Measurements from ENCODE around the gene VPS13D. TPM values are rescaled to one million over a fixed set of nuclear protein-coding genes. Genes with fewer than 3 reads are reported as not detected.

The VPS13D gene
- total RNA-seq, 1 donor from 2014 or later: 88.9 TPM

DNA sequence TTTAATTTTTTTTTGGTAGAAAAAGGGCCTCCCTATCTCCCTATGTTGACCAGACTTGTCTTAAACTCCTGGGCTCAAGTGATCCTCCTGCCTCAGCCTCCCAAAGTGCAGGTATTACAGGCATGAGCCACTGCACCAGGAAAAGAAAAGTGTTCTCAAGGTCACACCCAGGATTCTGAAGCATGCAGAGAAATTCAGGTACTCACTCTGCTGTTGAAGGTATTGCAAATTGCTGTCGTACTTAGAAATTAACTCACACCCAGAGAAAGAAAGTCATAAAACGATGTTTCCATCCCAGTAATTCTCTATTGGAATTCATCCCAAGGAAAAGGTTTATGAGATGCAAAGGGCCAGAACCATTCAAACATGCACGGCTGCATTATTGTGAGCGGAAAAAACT lies 314.5 kb downstream of the VPS13D start:
- no peaks in the 10 kb centered on the region for H3K9me3 ChIP-seq
- no peaks in the 10 kb centered on the region for H3K27me3 ChIP-seq
- TF ChIP-seq POLR2A (IDR thresholded peaks at IDR 0.05): no peak
- TF ChIP-seq POLR2AphosphoS5 (IDR thresholded peaks at IDR 0.05; ENCODE audit: insufficient read depth in 1 of 2, low read depth in 1 of 2): no peak
- TF ChIP-seq, protein P1, sequence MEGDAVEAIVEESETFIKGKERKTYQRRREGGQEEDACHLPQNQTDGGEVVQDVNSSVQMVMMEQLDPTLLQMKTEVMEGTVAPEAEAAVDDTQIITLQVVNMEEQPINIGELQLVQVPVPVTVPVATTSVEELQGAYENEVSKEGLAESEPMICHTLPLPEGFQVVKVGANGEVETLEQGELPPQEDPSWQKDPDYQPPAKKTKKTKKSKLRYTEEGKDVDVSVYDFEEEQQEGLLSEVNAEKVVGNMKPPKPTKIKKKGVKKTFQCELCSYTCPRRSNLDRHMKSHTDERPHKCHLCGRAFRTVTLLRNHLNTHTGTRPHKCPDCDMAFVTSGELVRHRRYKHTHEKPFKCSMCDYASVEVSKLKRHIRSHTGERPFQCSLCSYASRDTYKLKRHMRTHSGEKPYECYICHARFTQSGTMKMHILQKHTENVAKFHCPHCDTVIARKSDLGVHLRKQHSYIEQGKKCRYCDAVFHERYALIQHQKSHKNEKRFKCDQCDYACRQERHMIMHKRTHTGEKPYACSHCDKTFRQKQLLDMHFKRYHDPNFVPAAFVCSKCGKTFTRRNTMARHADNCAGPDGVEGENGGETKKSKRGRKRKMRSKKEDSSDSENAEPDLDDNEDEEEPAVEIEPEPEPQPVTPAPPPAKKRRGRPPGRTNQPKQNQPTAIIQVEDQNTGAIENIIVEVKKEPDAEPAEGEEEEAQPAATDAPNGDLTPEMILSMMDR (IDR thresholded peaks at IDR 0.05): no peak
- no peaks in the 10 kb centered on the region for H3K36me3 ChIP-seq
- no peak overlapping the region for H3K27ac ChIP-seq
- no peak overlapping the region for H3K4me3 ChIP-seq
- no peak for DNase-seq (ENCODE audit: extremely low spot score in 2 of 2)
- intact Hi-C loops (cut with DNase I): loop anchor here (5.0 to 10.0 kb wide), 3 partner anchors 48 to 230 kb away; no protein-coding TSS in a partner anchor
- peaks cover 55% of the 10 kb centered on the region for H3K4me1 ChIP-seq

DNA sequence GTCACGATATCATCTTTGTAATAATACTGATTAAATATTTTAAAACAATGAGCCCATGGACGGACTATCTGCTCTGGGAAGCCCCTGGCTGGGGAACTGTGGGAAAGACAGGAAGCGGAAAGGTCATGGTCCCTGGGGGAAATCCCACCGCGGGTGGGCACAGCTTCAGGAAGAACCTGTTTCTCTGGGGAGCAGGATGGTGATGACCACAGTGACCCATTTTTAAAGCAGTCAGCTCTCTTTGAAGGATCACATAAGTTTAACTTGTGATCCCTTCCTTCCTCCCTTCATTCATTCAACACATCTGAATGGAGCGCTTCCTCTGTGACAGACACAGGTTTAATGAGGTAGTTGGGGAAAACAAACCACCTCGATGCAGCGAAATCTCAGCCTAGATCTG lies 315.2 kb downstream of the VPS13D start:
- H3K27me3 ChIP-seq: no peaks in the 10 kb centered on the region
- H3K4me1 ChIP-seq: peaks cover 55% of the 10 kb centered on the region
- no peak overlapping the region for H3K27ac ChIP-seq
- no peaks in the 10 kb centered on the region for H3K9me3 ChIP-seq
- no peak overlapping the region for H3K4me3 ChIP-seq
- H3K36me3 ChIP-seq: no peaks in the 10 kb centered on the region
- DNase-seq (ENCODE audit: extremely low spot score in 2 of 2): no peak
- no peak for TF ChIP-seq POLR2A (IDR thresholded peaks at IDR 0.05)
- no peak for TF ChIP-seq POLR2AphosphoS5 (IDR thresholded peaks at IDR 0.05; ENCODE audit: insufficient read depth in 1 of 2, low read depth in 1 of 2)
- TF ChIP-seq, protein P1 (IDR thresholded peaks at IDR 0.05): no peak
- intact Hi-C loops (cut with DNase I): loop anchor here (5.0 to 10.0 kb wide), 3 partner anchors 47 to 230 kb away; no protein-coding TSS in a partner anchor

DNA sequence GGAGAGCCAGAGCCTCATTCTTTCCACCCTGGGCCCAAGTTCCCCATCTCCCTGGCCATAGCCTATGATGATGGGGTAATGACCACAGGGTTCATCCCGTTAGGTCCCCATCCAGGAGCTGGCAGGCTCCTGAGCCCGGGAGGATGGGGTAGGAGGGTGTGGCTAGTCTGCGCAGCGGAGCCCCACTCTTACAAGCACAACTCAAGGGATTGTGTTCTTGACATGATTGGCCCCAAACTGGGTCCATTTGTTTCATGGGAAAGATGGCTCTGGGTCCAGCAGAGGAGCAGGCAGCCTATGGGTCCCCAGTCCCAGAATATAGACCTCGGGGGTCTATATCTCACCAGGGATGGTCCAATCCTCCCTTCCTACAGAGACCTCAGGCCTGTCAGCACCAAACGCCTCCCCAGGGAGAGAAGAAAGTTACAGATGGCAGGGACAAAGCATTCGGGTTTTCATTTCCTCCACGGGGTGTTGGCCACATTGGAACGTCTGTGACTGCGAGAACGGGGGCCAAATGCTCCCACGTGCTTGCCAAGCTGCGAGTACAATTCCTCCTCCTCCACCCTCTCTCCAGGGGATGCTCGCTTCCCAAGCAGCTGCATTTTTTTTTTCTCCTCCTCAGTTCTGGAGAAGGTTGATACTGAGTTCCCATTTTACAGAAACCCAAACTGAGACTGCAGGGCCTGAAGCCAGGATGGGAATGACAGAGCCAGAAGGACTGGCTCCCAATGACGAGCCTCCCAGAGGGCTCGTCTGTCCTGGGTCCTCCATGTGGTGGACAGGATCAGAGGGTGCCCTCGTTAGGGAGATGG lies 317.1 kb downstream of the VPS13D start:
- intact Hi-C loops (cut with DNase I): loop anchor here (1.0 to 10.0 kb wide), 3 partner anchors 20 to 232 kb away; no protein-coding TSS in a partner anchor
- DNase-seq (ENCODE audit: extremely low spot score in 2 of 2): no peak
- Histone ChIP-seq H3K9me3 (no peaks in the 10 kb centered on the region), H3K4me1 (peaks cover 40% of the 10 kb centered on the region), H3K4me3 (no peak overlapping the region), H3K36me3 (no peaks in the 10 kb centered on the region), H3K27me3 (no peaks in the 10 kb centered on the region), H3K27ac (peak overlapping the region; percentile 87)
- no peak for TF ChIP-seq POLR2A (IDR thresholded peaks at IDR 0.05)
- TF ChIP-seq POLR2AphosphoS5 (IDR thresholded peaks at IDR 0.05; ENCODE audit: insufficient read depth in 1 of 2, low read depth in 1 of 2): peak in 1 of 2 donors; percentile 32

DNA sequence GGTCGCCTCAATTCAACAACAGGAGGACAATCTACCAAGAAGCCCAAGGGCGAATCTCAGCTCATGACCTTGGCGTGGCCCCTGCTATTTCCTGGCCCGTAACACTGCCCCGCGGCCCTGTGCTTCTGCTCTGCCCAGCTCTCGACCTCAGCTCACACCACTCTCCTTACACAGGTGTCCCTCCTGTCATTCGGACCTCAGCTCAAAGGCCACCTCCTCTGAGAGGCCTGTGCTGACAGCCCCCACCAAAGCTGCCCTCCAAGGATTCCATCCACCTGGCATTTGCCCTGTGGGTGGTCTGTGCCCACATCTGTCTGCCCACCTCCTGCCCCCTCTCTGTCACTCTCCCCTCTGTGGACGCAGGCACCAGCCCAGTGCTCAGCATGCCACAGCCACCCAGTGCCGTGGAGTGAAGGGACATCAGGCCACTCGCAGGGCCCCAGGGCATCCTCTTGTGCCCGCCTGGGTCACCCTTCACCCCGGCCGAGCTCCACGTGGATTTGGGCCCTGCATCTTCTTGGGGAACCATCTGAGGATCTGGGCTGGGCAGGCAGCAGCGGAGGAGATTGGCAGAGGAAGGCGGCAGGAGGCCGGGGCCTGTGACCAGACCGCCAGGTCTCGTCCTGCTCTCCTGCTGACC lies 317.9 kb downstream of the VPS13D start:
- no peaks in the 10 kb centered on the region for H3K36me3 ChIP-seq
- H3K27me3 ChIP-seq: no peaks in the 10 kb centered on the region
- peaks cover 44% of the 10 kb centered on the region for H3K4me1 ChIP-seq
- no peaks in the 10 kb centered on the region for H3K9me3 ChIP-seq
- peak overlapping the region; percentile 87 for H3K27ac ChIP-seq
- H3K4me3 ChIP-seq: no peak overlapping the region
- DNase-seq (ENCODE audit: extremely low spot score in 2 of 2): no peak
- intact Hi-C loops (cut with DNase I): loop anchor here (1.0 to 10.0 kb wide), 3 partner anchors 20 to 233 kb away; no protein-coding TSS in a partner anchor
- TF ChIP-seq POLR2A (IDR thresholded peaks at IDR 0.05): no peak
- no peak for TF ChIP-seq POLR2AphosphoS5 (IDR thresholded peaks at IDR 0.05; ENCODE audit: insufficient read depth in 1 of 2, low read depth in 1 of 2)
- TF ChIP-seq, protein P1 (IDR thresholded peaks at IDR 0.05): no peak

DNA sequence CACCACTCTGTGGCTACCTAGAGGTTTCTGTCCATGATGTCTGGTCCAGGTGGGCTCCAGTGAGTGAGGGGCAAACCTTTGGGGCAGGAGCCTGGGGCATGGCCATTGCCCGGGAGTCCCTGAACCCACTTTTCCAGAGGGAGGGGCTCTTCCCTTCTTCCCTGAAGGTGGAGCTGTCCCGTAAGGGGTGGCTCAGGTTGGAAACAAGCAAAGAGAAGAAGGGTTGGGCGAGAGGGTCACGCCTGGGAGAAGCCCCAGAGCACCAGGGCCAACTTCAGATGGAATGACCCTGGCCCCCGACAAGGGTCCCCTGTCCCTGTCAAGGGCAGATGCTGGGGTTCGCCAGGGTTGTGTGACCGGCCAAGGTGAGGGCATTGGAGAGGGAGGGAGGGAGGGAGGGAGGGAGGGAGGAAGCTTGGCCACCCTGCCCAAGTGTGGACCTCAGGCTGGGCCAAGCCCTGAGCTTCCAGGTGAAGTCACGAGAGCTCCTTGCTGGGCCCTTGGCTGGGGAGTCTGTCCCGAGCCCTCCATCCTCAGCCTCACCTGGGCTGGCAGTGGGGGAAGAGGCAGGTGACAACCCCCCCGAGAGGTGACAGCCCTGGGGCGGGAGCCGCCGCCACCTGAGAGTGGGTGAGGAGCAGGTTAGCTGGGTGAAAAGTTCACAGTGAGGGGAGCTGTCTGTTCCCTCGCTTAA lies 318.6 kb downstream of the VPS13D start:
- Histone ChIP-seq H3K4me3 (no peak overlapping the region), H3K4me1 (peaks cover 51% of the 10 kb centered on the region), H3K9me3 (no peaks in the 10 kb centered on the region), H3K36me3 (no peaks in the 10 kb centered on the region), H3K27ac (peak overlapping the region; percentile 87), H3K27me3 (no peaks in the 10 kb centered on the region)
- intact Hi-C loops (cut with DNase I): loop anchor here (10.0 kb wide), 2 partner anchors 64 to 234 kb away; no protein-coding TSS in a partner anchor
- DNase-seq (ENCODE audit: extremely low spot score in 2 of 2): no peak
- no peak for TF ChIP-seq POLR2A (IDR thresholded peaks at IDR 0.05)
- TF ChIP-seq POLR2AphosphoS5 (IDR thresholded peaks at IDR 0.05; ENCODE audit: insufficient read depth in 1 of 2, low read depth in 1 of 2): no peak
- TF ChIP-seq, protein P1 (IDR thresholded peaks at IDR 0.05): no peak

Data from vagina (tissue), 2 donors.